Stomach (tissue), 4 donors: ENCODE data around the gene NOS3.

Experiments used
- EP300 ChIP-seq: sonication (generic); formaldehyde crosslinking; IDR thresholded peaks from one replicate; pipeline ENCODE4 v1.6.1; 2017; ENCODE audit warnings: antibody characterized with exemption
- POLR2A ChIP-seq, 4 donors: fragments of 450-650 bp; IDR thresholded peaks; one replicate each; pipeline ENCODE4 v1.6.1; 2016; ENCODE audit warnings: antibody characterized with exemption in 4 of 4, control low read depth in 2 of 4, mild to moderate bottlenecking in 1 of 4, moderate library complexity in 1 of 4
- POLR2AphosphoS5 ChIP-seq, 3 donors: sonication (generic); formaldehyde crosslinking; IDR thresholded peaks; one replicate each; pipeline ENCODE4 v1.6.1; 2016; ENCODE audit warnings: antibody characterized with exemption in 3 of 3
- TF ChIP-seq, protein P1 (sequence below), 7 experiments: fragments of 450-650 bp in 4 of 7; fragments of 200-600 bp in 3 of 7; sonication (generic) in 3 of 7; IDR thresholded peaks; one replicate each; pipeline ENCODE4 v1.5.1; 2016 to 2019; ENCODE audit warnings: antibody characterized with exemption in 7 of 7, control low read depth in 2 of 7, mild to moderate bottlenecking in 1 of 7

DNA sequence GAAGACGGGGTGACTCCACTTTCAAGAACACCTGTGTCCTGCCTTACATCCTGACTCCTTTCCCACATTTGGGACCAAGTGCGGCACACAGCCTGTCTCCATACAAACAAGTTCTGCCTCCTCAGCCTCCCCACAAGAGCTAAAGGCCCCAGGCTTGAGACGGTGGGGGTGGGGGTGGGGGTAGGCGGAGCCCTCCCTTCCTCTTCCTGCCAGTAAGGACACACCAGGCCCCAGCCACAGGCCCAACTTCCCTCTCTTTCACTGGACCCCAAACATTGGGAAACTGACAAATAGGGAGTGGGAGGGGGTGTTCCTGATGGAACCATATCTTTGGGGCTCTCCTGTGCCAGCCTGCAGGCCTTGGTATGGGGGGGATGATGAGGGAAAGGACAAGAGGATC is 62.3 kb downstream of the NOS3 start:
- TF ChIP-seq, protein P1, sequence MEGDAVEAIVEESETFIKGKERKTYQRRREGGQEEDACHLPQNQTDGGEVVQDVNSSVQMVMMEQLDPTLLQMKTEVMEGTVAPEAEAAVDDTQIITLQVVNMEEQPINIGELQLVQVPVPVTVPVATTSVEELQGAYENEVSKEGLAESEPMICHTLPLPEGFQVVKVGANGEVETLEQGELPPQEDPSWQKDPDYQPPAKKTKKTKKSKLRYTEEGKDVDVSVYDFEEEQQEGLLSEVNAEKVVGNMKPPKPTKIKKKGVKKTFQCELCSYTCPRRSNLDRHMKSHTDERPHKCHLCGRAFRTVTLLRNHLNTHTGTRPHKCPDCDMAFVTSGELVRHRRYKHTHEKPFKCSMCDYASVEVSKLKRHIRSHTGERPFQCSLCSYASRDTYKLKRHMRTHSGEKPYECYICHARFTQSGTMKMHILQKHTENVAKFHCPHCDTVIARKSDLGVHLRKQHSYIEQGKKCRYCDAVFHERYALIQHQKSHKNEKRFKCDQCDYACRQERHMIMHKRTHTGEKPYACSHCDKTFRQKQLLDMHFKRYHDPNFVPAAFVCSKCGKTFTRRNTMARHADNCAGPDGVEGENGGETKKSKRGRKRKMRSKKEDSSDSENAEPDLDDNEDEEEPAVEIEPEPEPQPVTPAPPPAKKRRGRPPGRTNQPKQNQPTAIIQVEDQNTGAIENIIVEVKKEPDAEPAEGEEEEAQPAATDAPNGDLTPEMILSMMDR (IDR thresholded peaks at IDR 0.05), result no peak
- no peak for TF ChIP-seq EP300
- no peak for TF ChIP-seq POLR2AphosphoS5 (IDR thresholded peaks at IDR 0.05)
- no peak for TF ChIP-seq POLR2A (IDR thresholded peaks at IDR 0.05)
